ENCODE data around the gene COL5A3.

DNA sequence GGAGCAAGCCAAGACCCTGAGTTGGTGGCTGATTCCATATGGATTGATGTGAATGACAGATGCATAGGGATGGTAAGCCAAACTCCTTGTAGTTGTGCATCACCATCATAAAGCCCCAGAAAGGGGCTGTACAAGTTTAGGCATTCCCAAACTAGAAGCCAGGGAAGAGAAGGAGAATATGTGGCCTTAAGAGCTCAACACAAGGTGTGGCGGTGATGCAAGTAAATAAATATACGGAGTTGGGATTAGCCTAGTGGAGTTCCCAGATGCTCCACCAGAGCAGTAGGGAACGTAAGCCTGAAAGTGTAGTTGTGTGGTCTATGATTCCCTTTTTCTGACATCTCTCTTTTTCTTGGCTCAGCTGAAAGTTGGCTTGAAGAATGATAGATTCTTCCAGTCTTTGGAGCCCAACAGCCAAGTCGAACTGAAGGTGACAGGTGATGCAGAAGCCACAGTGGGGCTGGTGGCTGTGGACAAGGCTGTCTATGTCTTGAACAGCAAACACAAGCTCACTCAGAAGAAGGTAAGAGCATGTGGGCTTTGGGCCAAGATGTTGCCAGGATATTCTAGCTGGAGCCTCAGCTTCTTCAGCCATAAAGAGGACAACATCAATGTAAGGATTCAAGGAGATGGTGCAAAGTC lies 33.1 kb upstream of the COL5A3 start:
- TF ChIP-seq CTCF (IDR thresholded peaks at IDR 0.05) (no peak), POLR2A (IDR thresholded peaks at IDR 0.05) (no peak), POLR2AphosphoS5 (IDR thresholded peaks at IDR 0.05) (no peak), EP300 (IDR thresholded peaks at IDR 0.05) (no peak)

Data from upper lobe of left lung (tissue), 4 donors.